HL-60 (cell line): ENCODE measurements around the gene POLR2L.
A peak's percentile ranks its signal among the peaks of the same experiment; 100 is the strongest.

Source experiments
- GABPA ChIP-seq: IDR thresholded peaks from 2 replicates; pipeline ENCODE4 v1.6.1; 2012; ENCODE audit warnings: low read depth
- POLR2AphosphoS5 ChIP-seq: IDR thresholded peaks from 2 replicates; pipeline ENCODE4 v1.6.1; 2012; ENCODE audit warnings: low read depth
- SPI1 ChIP-seq: IDR thresholded peaks from 2 replicates; pipeline ENCODE4 v1.6.1; 2012; ENCODE audit warnings: low read depth, mild to moderate bottlenecking, borderline replicate concordance
- TF ChIP-seq, protein P1 (sequence below): IDR thresholded peaks from 2 replicates; pipeline ENCODE4 v1.6.1; 2012; ENCODE audit warnings: low read depth; ENCODE audit not compliant: insufficient replicate concordance
- TF ChIP-seq, protein P2 (sequence below): IDR thresholded peaks from one replicate; pipeline ENCODE4 v1.5.1; 2011; ENCODE audit warnings: low read length, control low read depth, inconsistent platforms; ENCODE audit not compliant: insufficient read depth

DNA sequence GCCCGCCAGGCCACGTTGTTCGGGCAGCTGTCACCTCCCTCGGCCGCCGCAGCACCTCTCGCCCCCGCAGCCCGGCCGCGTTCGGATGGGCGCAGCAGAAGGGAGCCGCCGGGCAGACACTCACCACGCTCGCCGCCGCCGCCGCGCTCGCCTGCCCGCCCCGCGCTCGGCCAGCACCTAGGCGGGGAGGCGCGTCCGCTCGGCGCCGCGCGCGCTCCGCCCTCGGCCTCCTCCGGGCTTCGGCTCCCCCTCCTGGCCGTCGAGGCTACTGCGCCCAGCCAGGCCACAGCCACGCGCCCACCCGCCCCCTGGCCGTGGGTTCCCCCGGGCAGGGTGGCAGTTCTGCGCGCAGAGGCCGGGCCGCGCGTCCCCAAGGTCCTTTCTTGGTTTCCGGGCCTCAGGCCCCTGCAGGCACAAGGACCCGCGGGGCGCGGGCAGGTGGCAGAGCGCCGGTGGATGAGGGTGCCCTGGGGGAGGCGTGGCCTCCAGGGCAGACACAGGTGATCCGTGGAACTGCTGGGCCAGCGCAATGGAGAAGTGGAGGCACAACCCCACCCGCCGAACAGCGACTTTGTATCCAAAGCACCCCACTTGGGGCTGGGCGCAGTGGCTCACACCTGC is 44.1 kb downstream of the POLR2L start, which contains the start of gene SLC25A22:
- TF ChIP-seq, protein P1, sequence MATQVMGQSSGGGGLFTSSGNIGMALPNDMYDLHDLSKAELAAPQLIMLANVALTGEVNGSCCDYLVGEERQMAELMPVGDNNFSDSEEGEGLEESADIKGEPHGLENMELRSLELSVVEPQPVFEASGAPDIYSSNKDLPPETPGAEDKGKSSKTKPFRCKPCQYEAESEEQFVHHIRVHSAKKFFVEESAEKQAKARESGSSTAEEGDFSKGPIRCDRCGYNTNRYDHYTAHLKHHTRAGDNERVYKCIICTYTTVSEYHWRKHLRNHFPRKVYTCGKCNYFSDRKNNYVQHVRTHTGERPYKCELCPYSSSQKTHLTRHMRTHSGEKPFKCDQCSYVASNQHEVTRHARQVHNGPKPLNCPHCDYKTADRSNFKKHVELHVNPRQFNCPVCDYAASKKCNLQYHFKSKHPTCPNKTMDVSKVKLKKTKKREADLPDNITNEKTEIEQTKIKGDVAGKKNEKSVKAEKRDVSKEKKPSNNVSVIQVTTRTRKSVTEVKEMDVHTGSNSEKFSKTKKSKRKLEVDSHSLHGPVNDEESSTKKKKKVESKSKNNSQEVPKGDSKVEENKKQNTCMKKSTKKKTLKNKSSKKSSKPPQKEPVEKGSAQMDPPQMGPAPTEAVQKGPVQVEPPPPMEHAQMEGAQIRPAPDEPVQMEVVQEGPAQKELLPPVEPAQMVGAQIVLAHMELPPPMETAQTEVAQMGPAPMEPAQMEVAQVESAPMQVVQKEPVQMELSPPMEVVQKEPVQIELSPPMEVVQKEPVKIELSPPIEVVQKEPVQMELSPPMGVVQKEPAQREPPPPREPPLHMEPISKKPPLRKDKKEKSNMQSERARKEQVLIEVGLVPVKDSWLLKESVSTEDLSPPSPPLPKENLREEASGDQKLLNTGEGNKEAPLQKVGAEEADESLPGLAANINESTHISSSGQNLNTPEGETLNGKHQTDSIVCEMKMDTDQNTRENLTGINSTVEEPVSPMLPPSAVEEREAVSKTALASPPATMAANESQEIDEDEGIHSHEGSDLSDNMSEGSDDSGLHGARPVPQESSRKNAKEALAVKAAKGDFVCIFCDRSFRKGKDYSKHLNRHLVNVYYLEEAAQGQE = no peak
- TF ChIP-seq, protein P2, sequence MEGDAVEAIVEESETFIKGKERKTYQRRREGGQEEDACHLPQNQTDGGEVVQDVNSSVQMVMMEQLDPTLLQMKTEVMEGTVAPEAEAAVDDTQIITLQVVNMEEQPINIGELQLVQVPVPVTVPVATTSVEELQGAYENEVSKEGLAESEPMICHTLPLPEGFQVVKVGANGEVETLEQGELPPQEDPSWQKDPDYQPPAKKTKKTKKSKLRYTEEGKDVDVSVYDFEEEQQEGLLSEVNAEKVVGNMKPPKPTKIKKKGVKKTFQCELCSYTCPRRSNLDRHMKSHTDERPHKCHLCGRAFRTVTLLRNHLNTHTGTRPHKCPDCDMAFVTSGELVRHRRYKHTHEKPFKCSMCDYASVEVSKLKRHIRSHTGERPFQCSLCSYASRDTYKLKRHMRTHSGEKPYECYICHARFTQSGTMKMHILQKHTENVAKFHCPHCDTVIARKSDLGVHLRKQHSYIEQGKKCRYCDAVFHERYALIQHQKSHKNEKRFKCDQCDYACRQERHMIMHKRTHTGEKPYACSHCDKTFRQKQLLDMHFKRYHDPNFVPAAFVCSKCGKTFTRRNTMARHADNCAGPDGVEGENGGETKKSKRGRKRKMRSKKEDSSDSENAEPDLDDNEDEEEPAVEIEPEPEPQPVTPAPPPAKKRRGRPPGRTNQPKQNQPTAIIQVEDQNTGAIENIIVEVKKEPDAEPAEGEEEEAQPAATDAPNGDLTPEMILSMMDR = peak; percentile 30
- TF ChIP-seq POLR2AphosphoS5 (no peak), SPI1 (no peak), GABPA (no peak)
